Glutamatergic neuron (in vitro differentiated cells): ENCODE measurements around the gene EIF3K. TPM values are rescaled to one million over a fixed set of nuclear protein-coding genes. Genes with fewer than 3 reads are reported as not detected.
A peak's percentile ranks its signal among the peaks of the same experiment; 100 is the strongest.
"Not testable (repeated sequence)": the region's sequence is repeated elsewhere in the genome, so short reads cannot be mapped to it uniquely, and the experiment has no call there.

ENCODE experiments used
- DNase-seq: peaks from one replicate; pipeline ENCODE4 v3.0.0; 2022
- H3K27ac Mint-ChIP-seq: one replicate; pipeline ENCODE4 v1.8.0; 2020; ENCODE audit warnings: mild to moderate bottlenecking, mixed read lengths, inconsistent platforms; ENCODE audit not compliant: unreplicated experiment
- H3K27me3 Mint-ChIP-seq: one replicate; pipeline ENCODE4 v1.8.0; 2020; ENCODE audit warnings: mild to moderate bottlenecking, moderate library complexity, mixed read lengths, inconsistent platforms; ENCODE audit not compliant: unreplicated experiment
- H3K36me3 Mint-ChIP-seq: one replicate; pipeline ENCODE4 v1.8.0; 2020; ENCODE audit warnings: mild to moderate bottlenecking, mixed read lengths, inconsistent platforms; ENCODE audit not compliant: unreplicated experiment
- H3K4me1 Mint-ChIP-seq: one replicate; pipeline ENCODE4 v1.8.0; 2020; ENCODE audit warnings: mild to moderate bottlenecking, low read depth, mixed read lengths, inconsistent platforms; ENCODE audit not compliant: unreplicated experiment
- H3K4me3 Mint-ChIP-seq: one replicate; pipeline ENCODE4 v1.8.0; 2020; ENCODE audit warnings: mild to moderate bottlenecking, mixed read lengths, inconsistent platforms; ENCODE audit not compliant: unreplicated experiment
- H3K9me3 Mint-ChIP-seq: one replicate; pipeline ENCODE4 v1.8.0; 2020; ENCODE audit warnings: mild to moderate bottlenecking, moderate library complexity, mixed read lengths, inconsistent platforms; ENCODE audit not compliant: unreplicated experiment
- CTCF ChIP-seq: fragments of 200-600 bp; sonication (generic); IDR thresholded peaks from one replicate; pipeline ENCODE4 v1.5.0; 2021; ENCODE audit not compliant: partially characterized antibody, unreplicated experiment
- long read RNA-seq: library from polyadenylated mRNA; unstranded; transcript quantifications from one replicate; pipeline ENCODE4 v2.0.0, GENCODE V29; 2020; ENCODE audit not compliant: unreplicated experiment
- total RNA-seq: library from RNA; stranded (reverse); fragmentation: NEBNext Ultra II Directional; extraction: Animal tissue kit (Norgen Biotek cat#: 25700); gene quantifications from one replicate; pipeline ENCODE4 v1.2.1, GENCODE V29; 2021; ENCODE audit not compliant: unreplicated experiment

EIF3K gene
- 247 TPM for total RNA-seq
- long read RNA-seq, transcript EIF3K-201 (8 exons, 864 nt), result major isoform, 201 of 251 reads
- long read RNA-seq, transcript EIF3K-211 (7 exons, 670 nt), result minor isoform, 14 of 251 reads
- long read RNA-seq, partial matches to known transcripts, result 4 of 251 reads
- long read RNA-seq, other reads (novel, unspliced or antisense), result 22 of 251 reads

DNA sequence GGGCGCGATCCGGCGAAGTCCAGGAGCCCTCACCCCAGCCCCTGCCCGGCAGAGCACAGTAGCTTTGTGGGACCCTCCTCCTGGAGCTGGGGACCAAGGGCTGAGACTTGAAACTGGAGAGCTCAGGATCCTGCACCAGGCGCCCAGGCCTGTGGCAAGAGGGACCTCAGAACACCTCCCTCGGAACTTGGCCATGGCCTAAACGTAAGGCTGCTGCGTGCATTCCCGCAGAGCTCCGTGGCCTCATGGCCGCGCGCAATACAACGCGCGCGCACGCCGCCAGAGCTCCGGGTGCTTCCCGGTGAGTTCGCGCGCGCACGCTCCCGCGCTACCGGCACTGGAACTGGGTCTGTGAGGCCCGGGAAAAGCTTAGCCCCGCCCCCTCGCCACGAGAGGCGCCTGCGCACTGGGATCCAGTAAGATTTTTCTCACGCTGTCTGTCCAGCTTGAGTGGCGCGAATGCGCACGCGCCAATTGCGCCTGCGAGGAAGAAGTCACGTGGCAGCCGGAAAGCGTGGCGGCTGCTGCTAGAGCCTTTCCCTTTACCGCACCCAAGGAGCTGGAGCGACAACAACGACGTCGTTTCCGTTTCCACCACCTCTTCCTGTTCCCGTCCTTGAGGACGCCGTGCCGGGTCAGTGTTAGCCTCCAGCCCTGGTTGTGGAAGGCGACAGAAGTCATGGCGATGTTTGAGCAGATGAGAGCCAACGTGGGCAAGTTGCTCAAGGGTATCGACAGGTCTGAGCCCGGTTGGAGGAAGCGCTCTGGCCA lies at the start of gene EIF3K:
EIF3K (plus strand) TSS at position 599 of the 771 bp plus-strand sequence; CDS start at position 680, 81 bp downstream.
- H3K36me3 Mint-ChIP-seq, result no peaks in the 10 kb centered on the region
- H3K27me3 Mint-ChIP-seq, result peaks cover 11% of the 10 kb centered on the region
- H3K9me3 Mint-ChIP-seq, result peaks cover 5% of the 10 kb centered on the region
- H3K4me3 Mint-ChIP-seq, result peak within 1 kb of the TSS; percentile 100
- no peak for TF ChIP-seq CTCF
- peak; percentile 98 for DNase-seq
- H3K4me1 Mint-ChIP-seq, result peaks cover 4% of the 10 kb centered on the region
- peak within 1 kb of the TSS; percentile 98 for H3K27ac Mint-ChIP-seq

GRCh38 chr19:38569368-38569983 lies 49.5 kb upstream of the EIF3K start:
- H3K27ac Mint-ChIP-seq, result no peak overlapping the region
- H3K4me3 Mint-ChIP-seq, result no peak overlapping the region
- peaks cover 3% of the 10 kb centered on the region for H3K27me3 Mint-ChIP-seq
- no peak for TF ChIP-seq CTCF
- no peaks in the 10 kb centered on the region for H3K4me1 Mint-ChIP-seq
- H3K36me3 Mint-ChIP-seq, result no peaks in the 10 kb centered on the region
- no peak for DNase-seq
- H3K9me3 Mint-ChIP-seq, result no peaks in the 10 kb centered on the region

DNA sequence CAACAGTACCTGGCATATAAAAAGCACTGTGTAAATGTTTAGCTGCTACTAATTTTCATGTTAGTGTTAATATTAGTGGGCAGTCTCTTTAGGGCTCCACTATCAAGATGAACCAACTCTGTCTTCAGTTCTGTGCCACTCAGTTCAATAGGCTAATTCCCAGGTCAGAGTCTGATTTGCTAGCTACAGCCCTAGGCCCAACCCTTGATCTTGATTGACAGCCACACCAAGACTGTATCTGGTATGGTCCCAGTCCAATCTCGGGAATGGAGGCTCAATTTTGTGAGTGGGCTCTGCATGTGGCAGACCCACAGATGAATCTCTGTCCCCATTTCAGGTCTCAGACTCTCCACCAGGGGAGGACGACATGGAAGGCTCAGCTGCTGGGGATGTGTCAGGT lies 47.3 kb upstream of the EIF3K start:
- no peak for TF ChIP-seq CTCF
- Mint-ChIP-seq H3K27me3 (peaks cover 2% of the 10 kb centered on the region), H3K36me3 (no peaks in the 10 kb centered on the region), H3K27ac (no peak overlapping the region), H3K9me3 (no peaks in the 10 kb centered on the region), H3K4me1 (no peaks in the 10 kb centered on the region), H3K4me3 (no peak overlapping the region)
- DNase-seq, result no peak

GRCh38 chr19:38577826-38578225 lies 41.2 kb upstream of the EIF3K start:
- H3K4me3 Mint-ChIP-seq, result no peak overlapping the region
- no peak for DNase-seq
- TF ChIP-seq CTCF, result no peak
- H3K4me1 Mint-ChIP-seq, result no peaks in the 10 kb centered on the region
- H3K27ac Mint-ChIP-seq, result no peak overlapping the region
- no peaks in the 10 kb centered on the region for H3K9me3 Mint-ChIP-seq
- H3K27me3 Mint-ChIP-seq, result no peaks in the 10 kb centered on the region
- H3K36me3 Mint-ChIP-seq, result no peaks in the 10 kb centered on the region

GRCh38 chr19:38579304-38579703 lies 39.7 kb upstream of the EIF3K start:
- not testable (repeated sequence) for H3K9me3 Mint-ChIP-seq, H3K27ac Mint-ChIP-seq

More at GRCh38 chr19:38579304-38579703, 39.7 kb upstream of the EIF3K start:
- not testable (repeated sequence) for H3K4me1 Mint-ChIP-seq, H3K4me3 Mint-ChIP-seq, H3K36me3 Mint-ChIP-seq, H3K27me3 Mint-ChIP-seq, DNase-seq
